SK-N-SH (cell line): Measurements from ENCODE around the gene KCNJ4. TPM values are rescaled to one million over a fixed set of nuclear protein-coding genes. Genes with fewer than 3 reads are reported as not detected.

Experiments used
- CTCF ChIA-PET: fragments of 300-600, 350-600 bp; formaldehyde crosslinking; extraction: SDS; loops from one replicate; lab custom pipeline; 2021; lab: Yijun Ruan, JAX
- POLR2A ChIA-PET: fragments of 350-600 bp; sonication (Branson Sonifier 250); formaldehyde crosslinking; extraction: SDS; loops from one replicate; lab custom pipeline; 2020; ENCODE audit warnings: antibody characterized with exemption, inconsistent platforms; lab: Yijun Ruan, JAX
- DNase-seq: peaks from one replicate; pipeline ENCODE4 v3.0.0; 2012
- H2AFZ ChIP-seq: fragments of 200-600 bp; sonication (generic); 2 replicates; pipeline ENCODE4 v1.8.1; 2016; ENCODE audit warnings: antibody characterized with exemption, mild to moderate bottlenecking, low read depth
- H3F3A ChIP-seq: fragments of 200-600 bp; sonication (generic); replicated peaks from 2 replicates; pipeline ENCODE3; 2016; ENCODE audit warnings: antibody characterized with exemption, mild to moderate bottlenecking; ENCODE audit not compliant: insufficient read depth
- H3K27ac ChIP-seq, 2 experiments: fragments of 200-500 bp in 1 of 2; fragments of 200-600 bp in 1 of 2; sonication (Bioruptor generic) in 1 of 2; sonication (generic), shearing (Covaris generic) in 1 of 2; 2 replicates each; pipeline versions ENCODE4 v1.5.1 to v1.6.1; 2014 to 2016; ENCODE audit warnings: low read depth in 2 of 2, inconsistent platforms in 1 of 2, low read length in 1 of 2, mild to moderate bottlenecking in 1 of 2, mixed read lengths in 1 of 2
- H3K27me3 ChIP-seq: fragments of 200-600 bp; sonication (generic), shearing (Covaris generic); 2 replicates; pipeline ENCODE4 v1.6.1; 2016; ENCODE audit warnings: mixed run types; ENCODE audit not compliant: insufficient read depth
- H3K36me3 ChIP-seq, 2 experiments: fragments of 200-500 bp in 1 of 2; fragments of 200-600 bp in 1 of 2; sonication (Bioruptor generic) in 1 of 2; sonication (generic) in 1 of 2; replicated peaks in 1 of 2; 2 replicates each; pipeline versions ENCODE3 to v1.5.1; 2014 to 2016; ENCODE audit warnings: low read length in 1 of 2, mild to moderate bottlenecking in 1 of 2; ENCODE audit not compliant: insufficient read depth in 2 of 2, control insufficient read depth in 1 of 2
- H3K4me1 ChIP-seq, 2 experiments: fragments of 200-500 bp in 1 of 2; fragments of 200-600 bp in 1 of 2; sonication (Bioruptor generic) in 1 of 2; sonication (generic), shearing (Covaris generic) in 1 of 2; 2 replicates each; pipeline versions ENCODE4 v1.5.1 to v1.6.1; 2014 to 2016; ENCODE audit warnings: low read depth in 1 of 2, low read length in 1 of 2, mixed run types in 1 of 2; ENCODE audit not compliant: insufficient read depth in 2 of 2, control insufficient read depth in 1 of 2
- H3K4me2 ChIP-seq: fragments of 200-600 bp; sonication (generic), shearing (Covaris generic); 2 replicates; pipeline ENCODE4 v1.6.1; 2017; ENCODE audit warnings: mixed run types
- H3K4me3 ChIP-seq, 2 experiments: fragments of 200-500 bp in 1 of 2; fragments of 200-600 bp in 1 of 2; sonication (Bioruptor generic) in 1 of 2; sonication (generic), shearing (Covaris generic) in 1 of 2; 2 replicates each; pipeline versions ENCODE4 v1.5.1 to v1.8.1; 2014 to 2016; ENCODE audit warnings: low read depth in 2 of 2, inconsistent platforms in 1 of 2, low read length in 1 of 2, mild to moderate bottlenecking in 1 of 2, mixed read lengths in 1 of 2, moderate library complexity in 1 of 2
- H3K79me2 ChIP-seq: fragments of 200-600 bp; sonication (generic); 2 replicates; pipeline ENCODE4 v1.8.1; 2017; ENCODE audit warnings: mild to moderate bottlenecking; ENCODE audit not compliant: insufficient read depth
- H3K9ac ChIP-seq: fragments of 200-600 bp; sonication (generic); 2 replicates; pipeline ENCODE4 v1.6.1; 2017; ENCODE audit warnings: mixed run types
- H3K9me2 ChIP-seq: fragments of 200-600 bp; sonication (generic); 2 replicates; pipeline ENCODE4 v1.6.1; 2017; ENCODE audit warnings: mixed run types
- H3K9me3 ChIP-seq: fragments of 200-600 bp; sonication (generic); 2 replicates; pipeline ENCODE4 v1.6.1; 2017; ENCODE audit warnings: mixed run types, mild to moderate bottlenecking, moderate library complexity
- H4K20me1 ChIP-seq: fragments of 200-600 bp; sonication (generic); 2 replicates; pipeline ENCODE4 v1.6.1; 2017; ENCODE audit warnings: mild to moderate bottlenecking, mixed run types; ENCODE audit not compliant: insufficient read depth
- CTCF ChIP-seq: fragments of 200-600 bp; sonication (generic); IDR thresholded peaks from 2 replicates; pipeline ENCODE4 v1.6.1; 2017; ENCODE audit warnings: antibody characterized with exemption, mild to moderate bottlenecking, moderate library complexity
- ELF1 ChIP-seq: IDR thresholded peaks from 2 replicates; pipeline ENCODE4 v1.4.0; 2012
- FOSL2 ChIP-seq: IDR thresholded peaks from 2 replicates; pipeline ENCODE4 v1.4.0; 2012; ENCODE audit warnings: low read depth, mild to moderate bottlenecking, moderate library complexity, borderline replicate concordance
- FOXM1 ChIP-seq: IDR thresholded peaks from 2 replicates; pipeline ENCODE4 v1.4.0; 2012; ENCODE audit warnings: low read depth, mild to moderate bottlenecking
- JUND ChIP-seq: IDR thresholded peaks from 2 replicates; pipeline ENCODE4 v1.4.0; 2012
- MAX ChIP-seq: IDR thresholded peaks from 2 replicates; pipeline ENCODE4 v1.4.0; 2012; ENCODE audit warnings: low read depth
- MEF2A ChIP-seq: IDR thresholded peaks from 2 replicates; pipeline ENCODE4 v1.4.0; 2012; ENCODE audit warnings: low read depth, borderline replicate concordance
- NRF1 ChIP-seq: IDR thresholded peaks from 2 replicates; pipeline ENCODE4 v1.6.1; 2012; ENCODE audit warnings: low read depth, mild to moderate bottlenecking, low read length
- POLR2AphosphoS5 ChIP-seq: IDR thresholded peaks from 2 replicates; pipeline ENCODE4 v1.6.1; 2012; ENCODE audit warnings: low read depth, low read length
- RAD21 ChIP-seq: IDR thresholded peaks from 2 replicates; pipeline ENCODE4 v1.6.1; 2012; ENCODE audit warnings: mild to moderate bottlenecking, low read length
- RCOR1 ChIP-seq: fragments of 150-350 bp; IDR thresholded peaks from 2 replicates; pipeline ENCODE4 v1.6.1; 2017; ENCODE audit warnings: antibody characterized with exemption, low read length
- RXRA ChIP-seq: IDR thresholded peaks from 2 replicates; pipeline ENCODE4 v1.4.0; 2012; ENCODE audit warnings: low read depth, mild to moderate bottlenecking, borderline replicate concordance
- SIN3A ChIP-seq: IDR thresholded peaks from 2 replicates; pipeline ENCODE4 v1.6.1; 2012; ENCODE audit warnings: low read depth, mild to moderate bottlenecking, low read length, moderate library complexity, borderline replicate concordance
- TAF1 ChIP-seq: IDR thresholded peaks from 2 replicates; pipeline ENCODE4 v1.6.1; 2012; ENCODE audit warnings: low read depth, mild to moderate bottlenecking, low read length, moderate library complexity, borderline replicate concordance
- TCF12 ChIP-seq: IDR thresholded peaks from 2 replicates; pipeline ENCODE4 v1.4.0; 2012
- WGBS: methylation state at CpG from one replicate; pipeline ENCODE4 v1.1.6; 2017; ENCODE audit warnings: low lambda C conversion rate; 5-methylcytosine and 5-hydroxymethylcytosine counted together
- polyA plus RNA-seq, 3 experiments: library from polyadenylated mRNA; depleted of rRNA; stranded (reverse); fragments of >200 nt; gene quantifications; 2 replicates each; pipeline ENCODE4 v1.2.3, GENCODE V29; 2012
- TF ChIP-seq, protein P1 (sequence below): fragments of 150-350 bp; IDR thresholded peaks from 2 replicates; pipeline ENCODE4 v1.6.1; 2016; ENCODE audit warnings: mild to moderate bottlenecking, low read depth, low read length
- TF ChIP-seq, protein P2 (sequence below): fragments of 150-350 bp; IDR thresholded peaks from 2 replicates; pipeline ENCODE4 v1.6.1; 2017; ENCODE audit warnings: antibody characterized with exemption, low read length, low read depth, borderline replicate concordance

The KCNJ4 gene
- not detected in 2 replicates for polyA plus RNA-seq (2012; rRNA removed)
- polyA plus RNA-seq (2012; cell fraction: cytosol; rRNA removed), result not detected in 2 replicates
- not detected in 2 replicates for polyA plus RNA-seq (2012; cell fraction: nucleus; rRNA removed)

DNA sequence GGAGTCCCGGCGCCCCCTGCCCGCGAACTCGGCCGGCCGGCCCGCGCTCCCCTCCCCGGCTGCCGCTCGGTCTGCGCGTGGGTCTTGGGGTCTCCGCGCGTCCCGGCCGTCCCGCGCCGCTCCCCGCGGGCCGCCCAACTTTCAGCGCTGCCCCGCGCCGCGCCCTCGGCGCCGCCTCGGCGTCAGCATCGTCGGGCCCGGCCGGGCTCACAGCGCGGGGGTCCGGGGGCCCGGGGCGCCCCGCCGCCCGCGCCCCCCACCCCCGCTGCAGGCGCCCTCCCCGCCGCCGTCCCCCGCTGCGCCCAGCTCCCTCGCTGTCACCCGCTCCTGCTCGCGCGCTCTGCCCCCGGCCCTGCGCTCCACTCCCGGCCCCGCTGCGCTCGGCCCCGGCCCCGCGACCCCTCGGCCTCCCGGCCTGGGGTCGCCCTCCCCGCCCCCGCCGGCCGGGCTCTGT is at the start of gene KCNJ4:
Gene KCNJ4 (minus strand): TSS at position 124 of the 454 bp plus-strand sequence. CDS start 27,067 bp downstream, outside the sequence.
- Histone ChIP-seq H3K27ac (no peak within 1 kb of the TSS), H3K9me3 (no peaks in the 10 kb centered on the region), H3K4me1 (peaks cover 0 to 11% of the 10 kb centered on the region in 2 experiments; a peak in 1 of 4 replicates), H3K4me2 (no peak within 1 kb of the TSS; the same call in 1 of the 2 replicates), H2AFZ (no peak within 1 kb of the TSS), H3K4me3 (peak within 1 kb of the TSS in 1 of 2 experiments; percentile 39; a peak in 2 of 4 replicates), H4K20me1 (no peaks in the 10 kb centered on the region), H3K9ac (no peak within 1 kb of the TSS), H3K79me2 (no peaks in the 10 kb centered on the region), H3F3A (no peaks in the 10 kb centered on the region), H3K36me3 (no peaks in the 10 kb centered on the region), H3K27me3 (no peaks in the 10 kb centered on the region; the same call in 1 of the 2 replicates), H3K9me2 (no peaks in the 10 kb centered on the region)
- POLR2A ChIA-PET, result no interaction called here
- TF ChIP-seq NRF1 (no peak), FOSL2 (no peak), ELF1 (no peak), JUND (no peak), MEF2A (no peak), SIN3A (no peak), MAX (no peak), FOXM1 (no peak), CTCF (no peak), TCF12 (no peak), POLR2AphosphoS5 (no peak), RXRA (no peak), RAD21 (no peak), TAF1 (no peak), RCOR1 (no peak)
- TF ChIP-seq, protein P1, sequence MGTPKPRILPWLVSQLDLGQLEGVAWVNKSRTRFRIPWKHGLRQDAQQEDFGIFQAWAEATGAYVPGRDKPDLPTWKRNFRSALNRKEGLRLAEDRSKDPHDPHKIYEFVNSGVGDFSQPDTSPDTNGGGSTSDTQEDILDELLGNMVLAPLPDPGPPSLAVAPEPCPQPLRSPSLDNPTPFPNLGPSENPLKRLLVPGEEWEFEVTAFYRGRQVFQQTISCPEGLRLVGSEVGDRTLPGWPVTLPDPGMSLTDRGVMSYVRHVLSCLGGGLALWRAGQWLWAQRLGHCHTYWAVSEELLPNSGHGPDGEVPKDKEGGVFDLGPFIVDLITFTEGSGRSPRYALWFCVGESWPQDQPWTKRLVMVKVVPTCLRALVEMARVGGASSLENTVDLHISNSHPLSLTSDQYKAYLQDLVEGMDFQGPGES, result no peak
- TF ChIP-seq, protein P2, sequence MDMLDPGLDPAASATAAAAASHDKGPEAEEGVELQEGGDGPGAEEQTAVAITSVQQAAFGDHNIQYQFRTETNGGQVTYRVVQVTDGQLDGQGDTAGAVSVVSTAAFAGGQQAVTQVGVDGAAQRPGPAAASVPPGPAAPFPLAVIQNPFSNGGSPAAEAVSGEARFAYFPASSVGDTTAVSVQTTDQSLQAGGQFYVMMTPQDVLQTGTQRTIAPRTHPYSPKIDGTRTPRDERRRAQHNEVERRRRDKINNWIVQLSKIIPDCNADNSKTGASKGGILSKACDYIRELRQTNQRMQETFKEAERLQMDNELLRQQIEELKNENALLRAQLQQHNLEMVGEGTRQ, result no peak
- WGBS, result no CpG with 5 or more reads among the region's 76 CpGs
- no peak for DNase-seq
- CTCF ChIA-PET, result no interaction called here
